Type B pancreatic cell (in vitro differentiated cells): ENCODE results near the gene ZNRF1. TPM values are rescaled to one million over a fixed set of nuclear protein-coding genes. Genes with fewer than 3 reads are reported as not detected.

Experiments
- DNase-seq: peaks from one replicate; pipeline ENCODE4 v3.0.0; 2021; ENCODE audit warnings: mixed read lengths; ENCODE audit not compliant: unreplicated experiment; ENCODE audit errors: extremely low spot score
- H3K27ac Mint-ChIP-seq: 2 replicates; pipeline ENCODE4 v1.8.0; 2021; ENCODE audit warnings: mild to moderate bottlenecking, mixed read lengths
- H3K27me3 Mint-ChIP-seq: 2 replicates; pipeline ENCODE4 v1.8.0; 2021; ENCODE audit warnings: mixed read lengths
- H3K36me3 Mint-ChIP-seq: 2 replicates; pipeline ENCODE4 v1.8.0; 2021; ENCODE audit warnings: mixed read lengths
- H3K4me1 Mint-ChIP-seq: one replicate; pipeline ENCODE4 v1.8.0; 2021; ENCODE audit warnings: mixed read lengths; ENCODE audit not compliant: unreplicated experiment
- H3K4me3 Mint-ChIP-seq: 2 replicates; pipeline ENCODE4 v1.8.0; 2021; ENCODE audit warnings: mild to moderate bottlenecking, mixed read lengths
- H3K9me3 Mint-ChIP-seq: 2 replicates; pipeline ENCODE4 v1.8.0; 2021; ENCODE audit warnings: mixed read lengths
- total RNA-seq: library from RNA; stranded (reverse); gene quantifications from 2 replicates; pipeline ENCODE4 v1.2.1, GENCODE V29; 2021; ENCODE audit warnings: low replicate concordance
- TF ChIP-seq, protein P1 (sequence below): fragments of 200-600 bp; sonication (generic); conservative IDR thresholded peaks from 2 replicates; pipeline ENCODE4 v1.5.0; 2021; ENCODE audit warnings: antibody characterized with exemption, mild to moderate bottlenecking

ZNRF1 gene
- total RNA-seq, 1 donor from 2014 or later, result 49.2 TPM

DNA sequence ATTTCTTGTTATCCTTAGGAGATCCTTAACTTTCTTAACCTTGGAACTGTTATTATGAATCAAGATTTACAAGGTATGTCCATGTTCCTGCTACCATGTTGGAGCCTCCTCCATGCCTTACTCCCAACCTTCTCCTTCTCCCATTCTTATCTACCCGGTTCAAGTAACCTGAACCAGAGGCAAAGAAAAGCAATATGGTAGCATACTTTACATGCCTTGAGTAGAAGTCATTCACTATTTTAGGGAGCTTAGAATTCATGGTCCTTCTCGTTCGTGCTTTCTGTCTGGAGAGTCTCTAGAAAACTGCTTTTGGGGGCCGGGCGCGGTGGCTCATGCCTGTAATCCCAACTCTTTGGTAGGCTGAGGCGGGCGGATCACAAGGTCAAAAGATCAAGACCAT lies 80.1 kb downstream of the ZNRF1 start:
- peaks cover 17% of the 10 kb centered on the region for H3K36me3 Mint-ChIP-seq
- no peaks in the 10 kb centered on the region for H3K9me3 Mint-ChIP-seq
- no peak for DNase-seq
- no peak overlapping the region for H3K27ac Mint-ChIP-seq
- TF ChIP-seq, protein P1, sequence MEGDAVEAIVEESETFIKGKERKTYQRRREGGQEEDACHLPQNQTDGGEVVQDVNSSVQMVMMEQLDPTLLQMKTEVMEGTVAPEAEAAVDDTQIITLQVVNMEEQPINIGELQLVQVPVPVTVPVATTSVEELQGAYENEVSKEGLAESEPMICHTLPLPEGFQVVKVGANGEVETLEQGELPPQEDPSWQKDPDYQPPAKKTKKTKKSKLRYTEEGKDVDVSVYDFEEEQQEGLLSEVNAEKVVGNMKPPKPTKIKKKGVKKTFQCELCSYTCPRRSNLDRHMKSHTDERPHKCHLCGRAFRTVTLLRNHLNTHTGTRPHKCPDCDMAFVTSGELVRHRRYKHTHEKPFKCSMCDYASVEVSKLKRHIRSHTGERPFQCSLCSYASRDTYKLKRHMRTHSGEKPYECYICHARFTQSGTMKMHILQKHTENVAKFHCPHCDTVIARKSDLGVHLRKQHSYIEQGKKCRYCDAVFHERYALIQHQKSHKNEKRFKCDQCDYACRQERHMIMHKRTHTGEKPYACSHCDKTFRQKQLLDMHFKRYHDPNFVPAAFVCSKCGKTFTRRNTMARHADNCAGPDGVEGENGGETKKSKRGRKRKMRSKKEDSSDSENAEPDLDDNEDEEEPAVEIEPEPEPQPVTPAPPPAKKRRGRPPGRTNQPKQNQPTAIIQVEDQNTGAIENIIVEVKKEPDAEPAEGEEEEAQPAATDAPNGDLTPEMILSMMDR, result no peak
- H3K27me3 Mint-ChIP-seq, result no peaks in the 10 kb centered on the region
- no peak overlapping the region for H3K4me3 Mint-ChIP-seq
- peaks cover 17% of the 10 kb centered on the region for H3K4me1 Mint-ChIP-seq

DNA sequence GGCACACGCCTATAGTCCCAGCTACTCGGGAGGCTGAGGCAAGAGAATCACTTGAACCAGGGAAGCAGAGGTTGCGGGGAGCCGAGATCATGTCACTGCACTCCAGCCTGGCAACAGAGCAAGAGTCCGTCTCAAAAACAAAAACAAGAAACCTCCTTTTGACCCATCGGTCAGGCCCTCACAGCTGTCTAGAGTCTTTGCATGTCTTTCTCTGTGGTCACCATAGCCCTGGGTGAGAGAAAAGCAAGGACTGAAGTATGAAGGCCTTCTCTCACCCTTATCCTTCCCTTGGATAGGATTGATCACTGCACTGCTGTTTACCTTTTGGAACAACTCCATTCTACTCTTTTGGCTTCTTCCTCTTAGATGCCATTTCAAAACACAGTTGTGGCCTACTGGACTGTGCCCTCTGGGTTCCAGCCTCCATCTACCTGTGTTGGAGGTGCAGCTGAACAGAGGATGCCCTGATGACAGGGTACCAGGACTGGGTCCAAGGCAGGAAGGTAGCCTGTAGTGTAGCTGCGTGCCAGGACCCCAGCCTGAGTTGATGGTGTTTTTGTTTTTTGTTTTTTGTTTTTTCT lies 80.6 kb downstream of the ZNRF1 start:
- H3K4me3 Mint-ChIP-seq, result no peak overlapping the region
- TF ChIP-seq, protein P1, result no peak
- H3K27ac Mint-ChIP-seq, result no peak overlapping the region
- H3K4me1 Mint-ChIP-seq, result peaks cover 17% of the 10 kb centered on the region
- H3K9me3 Mint-ChIP-seq, result no peaks in the 10 kb centered on the region
- DNase-seq, result no peak
- H3K36me3 Mint-ChIP-seq, result peaks cover 17% of the 10 kb centered on the region
- no peaks in the 10 kb centered on the region for H3K27me3 Mint-ChIP-seq

DNA sequence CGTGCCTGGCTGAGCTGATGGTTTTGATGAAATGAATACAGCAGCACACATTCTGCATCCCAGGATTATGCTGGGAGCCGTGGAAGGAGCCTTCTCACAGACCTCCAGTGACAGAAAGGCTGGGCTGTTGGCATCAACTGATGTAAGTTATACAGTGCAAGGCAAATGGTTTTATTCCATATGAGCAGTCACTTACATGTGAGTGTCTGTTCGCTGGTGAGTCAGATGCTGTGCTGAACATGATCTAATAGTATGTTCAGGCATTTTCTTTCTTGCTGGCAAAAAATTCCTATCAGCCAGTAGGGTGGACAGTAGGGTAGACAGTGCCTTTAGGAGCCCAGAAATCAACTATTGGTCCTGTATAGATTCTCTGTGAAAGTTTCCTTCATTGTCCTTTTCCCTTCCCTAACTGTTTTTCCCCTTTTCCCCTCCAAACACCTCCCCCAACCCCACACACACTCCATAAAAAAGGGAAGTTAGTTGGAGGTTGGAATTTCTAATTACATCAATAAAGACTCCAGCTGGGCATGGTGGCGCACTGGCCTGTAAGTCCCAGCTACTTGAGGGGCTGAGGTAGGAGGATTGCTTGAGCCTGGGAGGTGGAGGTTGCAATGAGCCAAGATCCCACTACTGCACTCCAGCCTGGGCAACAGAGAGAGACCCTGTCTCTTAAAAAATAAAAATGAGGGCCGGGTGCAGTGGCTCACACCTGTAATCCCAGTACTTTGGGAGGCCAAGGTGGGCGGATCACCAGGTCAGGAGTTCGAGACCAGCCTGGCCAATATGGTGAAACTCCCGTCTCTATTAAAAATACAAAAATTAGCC lies 81.6 kb downstream of the ZNRF1 start:
- H3K36me3 Mint-ChIP-seq, result peaks cover 18% of the 10 kb centered on the region
- TF ChIP-seq, protein P1, result no peak
- H3K4me3 Mint-ChIP-seq, result no peak overlapping the region
- no peaks in the 10 kb centered on the region for H3K27me3 Mint-ChIP-seq
- no peaks in the 10 kb centered on the region for H3K9me3 Mint-ChIP-seq
- DNase-seq, result no peak
- no peak overlapping the region for H3K27ac Mint-ChIP-seq
- peaks cover 26% of the 10 kb centered on the region for H3K4me1 Mint-ChIP-seq

DNA sequence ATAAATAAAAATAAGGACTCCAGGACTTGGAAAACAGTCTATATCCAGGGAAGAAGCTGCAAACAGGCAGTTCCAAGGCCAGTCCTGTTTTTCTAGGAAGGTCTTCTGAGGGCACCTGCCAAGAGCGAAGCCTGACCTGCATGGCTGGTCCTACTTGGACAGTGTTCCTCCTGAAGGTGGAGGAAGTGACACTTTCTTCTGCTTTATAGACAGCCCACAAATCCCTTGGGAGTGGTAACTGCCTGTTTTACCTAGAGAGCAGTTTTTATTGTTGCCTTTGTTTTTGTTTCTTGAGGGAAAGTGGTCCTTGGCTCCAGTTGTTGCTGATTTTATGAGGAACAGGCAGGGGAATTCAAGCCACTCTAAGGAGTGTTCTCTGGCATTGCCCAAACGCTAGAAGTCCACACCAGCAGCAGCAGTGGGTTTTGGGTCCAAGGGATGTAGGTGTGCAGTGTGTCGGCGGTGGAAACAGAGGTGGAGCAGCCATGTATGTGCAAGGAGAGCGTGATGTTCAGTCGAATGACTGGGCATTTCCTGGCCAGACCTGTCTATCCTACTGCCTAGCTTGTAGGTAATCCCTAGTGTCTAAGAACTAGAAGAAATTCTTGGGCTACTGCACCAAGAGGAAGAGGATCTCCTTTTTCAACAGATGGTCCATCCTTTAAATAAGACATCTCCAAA lies 82.5 kb downstream of the ZNRF1 start:
- no peak overlapping the region for H3K4me3 Mint-ChIP-seq
- H3K4me1 Mint-ChIP-seq, result peaks cover 24% of the 10 kb centered on the region
- no peaks in the 10 kb centered on the region for H3K27me3 Mint-ChIP-seq
- H3K27ac Mint-ChIP-seq, result no peak overlapping the region
- peaks cover 15% of the 10 kb centered on the region for H3K36me3 Mint-ChIP-seq
- TF ChIP-seq, protein P1, result no peak
- DNase-seq, result no peak
- no peaks in the 10 kb centered on the region for H3K9me3 Mint-ChIP-seq

DNA sequence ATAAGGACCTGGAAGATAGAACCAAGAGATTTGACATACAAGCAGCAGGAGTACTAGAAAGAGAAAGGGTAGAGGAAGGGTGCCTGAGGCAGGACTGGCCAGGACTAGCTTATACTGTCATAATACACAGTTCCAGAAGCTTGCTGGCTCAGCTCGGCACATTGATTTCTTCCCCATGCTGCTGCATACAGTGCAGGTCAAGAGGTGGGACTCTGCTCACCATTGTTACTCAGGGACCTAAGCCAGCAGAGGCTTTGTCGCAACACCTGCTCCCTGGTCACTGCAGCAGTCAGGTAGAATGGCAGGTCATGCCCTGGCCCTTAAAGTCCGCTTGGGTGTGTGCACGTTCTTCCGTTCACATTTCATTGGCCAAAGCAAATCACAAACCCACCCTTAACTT lies 85.0 kb downstream of the ZNRF1 start:
- Mint-ChIP-seq H3K4me1 (peaks cover 38% of the 10 kb centered on the region), H3K27me3 (no peaks in the 10 kb centered on the region), H3K4me3 (no peak overlapping the region), H3K9me3 (no peaks in the 10 kb centered on the region), H3K36me3 (peaks cover 7% of the 10 kb centered on the region), H3K27ac (no peak overlapping the region)
- TF ChIP-seq, protein P1, result no peak
- no peak for DNase-seq
